Body of pancreas (tissue), 4 donors: ENCODE results near the gene FUT8.

ENCODE experiments used
- POLR2A ChIP-seq, 3 donors: fragments of 450-650 bp; IDR thresholded peaks; one replicate each; pipeline ENCODE4 v1.6.1; 2016; ENCODE audit warnings: antibody characterized with exemption in 3 of 3, mild to moderate bottlenecking in 2 of 3
- TF ChIP-seq, protein P1 (sequence below), 7 experiments: fragments of 450-650 bp in 4 of 7; fragments of 200-600 bp in 3 of 7; sonication (generic) in 3 of 7; IDR thresholded peaks; one replicate each; pipeline ENCODE4 v1.5.1; 2016 to 2019; ENCODE audit warnings: antibody characterized with exemption in 7 of 7

DNA sequence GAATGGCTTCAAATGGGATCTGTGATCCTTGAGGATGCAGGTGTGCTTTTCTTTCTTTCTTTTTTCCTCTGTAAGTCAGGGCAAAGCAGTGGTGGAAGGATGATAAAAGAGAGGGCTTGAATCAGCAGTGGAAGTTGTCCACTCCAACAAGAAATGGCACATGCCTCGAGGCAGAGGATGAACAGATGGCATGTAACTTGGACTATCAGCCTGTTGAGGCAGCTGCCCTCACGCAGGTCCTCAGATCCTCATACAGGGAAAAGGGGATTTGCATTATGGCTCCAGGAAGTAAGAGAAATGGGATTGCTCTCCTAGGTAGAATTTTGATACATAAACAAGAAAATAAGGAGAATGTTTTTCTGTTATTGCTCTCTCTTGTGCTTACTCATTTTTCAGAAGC is 368.0 kb downstream of the FUT8 start:
- TF ChIP-seq, protein P1, sequence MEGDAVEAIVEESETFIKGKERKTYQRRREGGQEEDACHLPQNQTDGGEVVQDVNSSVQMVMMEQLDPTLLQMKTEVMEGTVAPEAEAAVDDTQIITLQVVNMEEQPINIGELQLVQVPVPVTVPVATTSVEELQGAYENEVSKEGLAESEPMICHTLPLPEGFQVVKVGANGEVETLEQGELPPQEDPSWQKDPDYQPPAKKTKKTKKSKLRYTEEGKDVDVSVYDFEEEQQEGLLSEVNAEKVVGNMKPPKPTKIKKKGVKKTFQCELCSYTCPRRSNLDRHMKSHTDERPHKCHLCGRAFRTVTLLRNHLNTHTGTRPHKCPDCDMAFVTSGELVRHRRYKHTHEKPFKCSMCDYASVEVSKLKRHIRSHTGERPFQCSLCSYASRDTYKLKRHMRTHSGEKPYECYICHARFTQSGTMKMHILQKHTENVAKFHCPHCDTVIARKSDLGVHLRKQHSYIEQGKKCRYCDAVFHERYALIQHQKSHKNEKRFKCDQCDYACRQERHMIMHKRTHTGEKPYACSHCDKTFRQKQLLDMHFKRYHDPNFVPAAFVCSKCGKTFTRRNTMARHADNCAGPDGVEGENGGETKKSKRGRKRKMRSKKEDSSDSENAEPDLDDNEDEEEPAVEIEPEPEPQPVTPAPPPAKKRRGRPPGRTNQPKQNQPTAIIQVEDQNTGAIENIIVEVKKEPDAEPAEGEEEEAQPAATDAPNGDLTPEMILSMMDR (IDR thresholded peaks at IDR 0.05): no peak
- TF ChIP-seq POLR2A (IDR thresholded peaks at IDR 0.05): no peak
